H9 (cell line): ENCODE measurements around the gene TP53BP1. TPM values are rescaled to one million over a fixed set of nuclear protein-coding genes. Genes with fewer than 3 reads are reported as not detected.

Experiments
- DNase-seq: peaks from one replicate; pipeline ENCODE4 v3.0.0-alpha.2; 2017
- H2AFZ ChIP-seq: one replicate; pipeline ENCODE4 v1.6.1; 2013; ENCODE audit warnings: mild to moderate bottlenecking, low read length, control low read depth, moderate library complexity
- H2AK5ac ChIP-seq: 2 replicates; pipeline ENCODE4 v1.6.1; 2013; ENCODE audit warnings: low read length, control low read depth, mixed read lengths; ENCODE audit not compliant: insufficient read length
- H2BK120ac ChIP-seq: one replicate; pipeline ENCODE4 v1.6.1; 2013; ENCODE audit warnings: low read depth, mild to moderate bottlenecking, low read length, control low read depth, inconsistent platforms; ENCODE audit not compliant: poor library complexity, severe bottlenecking
- H2BK12ac ChIP-seq: 2 replicates; pipeline ENCODE4 v1.6.1; 2013; ENCODE audit warnings: low read length, control low read depth, mixed read lengths, low read depth; ENCODE audit not compliant: insufficient read length
- H2BK15ac ChIP-seq: 2 replicates; pipeline ENCODE4 v1.6.1; 2013; ENCODE audit warnings: low read depth, low read length, control low read depth
- H2BK20ac ChIP-seq: one replicate; pipeline ENCODE4 v1.6.1; 2013; ENCODE audit warnings: low read depth, mild to moderate bottlenecking, low read length, control low read depth, inconsistent platforms; ENCODE audit not compliant: poor library complexity, severe bottlenecking
- H2BK5ac ChIP-seq: 2 replicates; pipeline ENCODE4 v1.6.1; 2013; ENCODE audit warnings: low read length, control low read depth, mixed read lengths; ENCODE audit not compliant: insufficient read length
- H3K14ac ChIP-seq: 2 replicates; pipeline ENCODE4 v1.6.1; 2013; ENCODE audit warnings: low read length, control low read depth; ENCODE audit not compliant: insufficient read depth
- H3K18ac ChIP-seq: 2 replicates; pipeline ENCODE4 v1.6.1; 2013; ENCODE audit warnings: low read depth, mild to moderate bottlenecking, mixed read lengths, low read length, control low read depth; ENCODE audit not compliant: insufficient read length
- H3K23ac ChIP-seq: 2 replicates; pipeline ENCODE4 v1.6.1; 2013; ENCODE audit warnings: low read length, control low read depth, mixed read lengths, low read depth; ENCODE audit not compliant: insufficient read length
- H3K23me2 ChIP-seq: 2 replicates; pipeline ENCODE4 v1.6.1; 2013; ENCODE audit warnings: low read depth, mild to moderate bottlenecking, mixed read lengths, low read length, control low read depth; ENCODE audit not compliant: insufficient read length, poor library complexity, severe bottlenecking
- H3K27ac ChIP-seq: 2 replicates; pipeline ENCODE4 v1.5.1; 2013; ENCODE audit warnings: low read length, control low read depth, mixed read lengths, low read depth; ENCODE audit not compliant: insufficient read length
- H3K27me3 ChIP-seq: 2 replicates; pipeline ENCODE4 v1.6.1; 2013; ENCODE audit warnings: low read length, control low read depth, inconsistent platforms; ENCODE audit not compliant: insufficient read depth
- H3K4ac ChIP-seq: 2 replicates; pipeline ENCODE4 v1.6.1; 2013; ENCODE audit warnings: low read depth, mild to moderate bottlenecking, control low read depth, inconsistent platforms, low read length, moderate library complexity
- H3K4me1 ChIP-seq: 2 replicates; pipeline ENCODE4 v1.6.1; 2013; ENCODE audit warnings: low read length, control low read depth, inconsistent platforms; ENCODE audit not compliant: insufficient read depth
- H3K4me2 ChIP-seq: 2 replicates; pipeline ENCODE4 v1.6.1; 2013; ENCODE audit warnings: low read length, control low read depth, mixed read lengths; ENCODE audit not compliant: insufficient read length, insufficient read depth
- H3K56ac ChIP-seq: 2 replicates; pipeline ENCODE4 v1.6.1; 2013; ENCODE audit warnings: low read depth, mild to moderate bottlenecking, mixed read lengths, low read length, control low read depth; ENCODE audit not compliant: insufficient read length
- H3K79me1 ChIP-seq: 2 replicates; pipeline ENCODE4 v1.6.1; 2013; ENCODE audit warnings: low read depth, mild to moderate bottlenecking, moderate library complexity, low read length, control low read depth, inconsistent platforms; ENCODE audit not compliant: insufficient read depth, poor library complexity, severe bottlenecking
- H3K79me2 ChIP-seq: 2 replicates; pipeline ENCODE4 v1.6.1; 2013; ENCODE audit warnings: low read length, control low read depth, inconsistent platforms; ENCODE audit not compliant: insufficient read depth
- H3K9ac ChIP-seq: 2 replicates; pipeline ENCODE4 v1.6.1; 2013; ENCODE audit warnings: low read length, control low read depth, mixed read lengths; ENCODE audit not compliant: insufficient read length; ENCODE audit errors: extremely low read depth
- H3K9me3 ChIP-seq: one replicate; pipeline ENCODE4 v1.6.1; 2013; ENCODE audit warnings: low read depth, low read length, inconsistent platforms; ENCODE audit not compliant: control insufficient read depth
- H3T11ph ChIP-seq: one replicate; pipeline ENCODE4 v1.6.1; 2013; ENCODE audit warnings: mild to moderate bottlenecking, low read length, control low read depth, inconsistent platforms
- H4K20me1 ChIP-seq: one replicate; pipeline ENCODE4 v1.6.1; 2013; ENCODE audit not compliant: control insufficient read depth, insufficient read length, insufficient read depth
- H4K5ac ChIP-seq: 2 replicates; pipeline ENCODE4 v1.6.1; 2013; ENCODE audit warnings: low read depth, mild to moderate bottlenecking, mixed read lengths, low read length, control low read depth; ENCODE audit not compliant: insufficient read length
- H4K8ac ChIP-seq: replicated peaks from 2 replicates; pipeline ENCODE4 v1.6.1; 2013; ENCODE audit warnings: low read length, control low read depth, mixed read lengths, low read depth; ENCODE audit not compliant: insufficient read length
- H4K91ac ChIP-seq: 2 replicates; pipeline ENCODE4 v1.6.1; 2013; ENCODE audit warnings: low read depth, mild to moderate bottlenecking, moderate library complexity, mixed read lengths, low read length, control low read depth; ENCODE audit not compliant: insufficient read length
- H3K27ac Mint-ChIP-seq, 3 experiments: 2 replicates in 2 of 3; 3 replicates in 1 of 3; pipeline ENCODE4 v1.8.0; 2020 to 2021; ENCODE audit warnings: mixed read lengths in 3 of 3, mild to moderate bottlenecking in 1 of 3, moderate library complexity in 1 of 3
- H3K27me3 Mint-ChIP-seq: 2 replicates; pipeline ENCODE4 v1.8.0; 2021; ENCODE audit warnings: low read depth, mild to moderate bottlenecking, moderate library complexity, mixed read lengths
- H3K36me3 Mint-ChIP-seq, 3 experiments: 2 replicates in 2 of 3; 3 replicates in 1 of 3; pipeline ENCODE4 v1.8.0; 2020 to 2021; ENCODE audit warnings: low read depth in 3 of 3, mixed read lengths in 3 of 3; ENCODE audit not compliant: insufficient read depth in 1 of 3
- H3K4me1 Mint-ChIP-seq, 2 experiments: 2 replicates each; pipeline ENCODE4 v1.8.0; 2020; ENCODE audit warnings: mixed read lengths in 2 of 2
- H3K4me3 Mint-ChIP-seq, 2 experiments: 2 replicates in 1 of 2; 3 replicates in 1 of 2; pipeline ENCODE4 v1.8.0; 2020 to 2021; ENCODE audit warnings: mild to moderate bottlenecking in 2 of 2, mixed read lengths in 2 of 2, moderate library complexity in 1 of 2
- H3K9me3 Mint-ChIP-seq, 2 experiments: 2 replicates in 1 of 2; 3 replicates in 1 of 2; pipeline ENCODE4 v1.8.0; 2020; ENCODE audit warnings: mild to moderate bottlenecking in 2 of 2, mixed read lengths in 2 of 2, moderate library complexity in 1 of 2
- CTCF ChIP-seq: fragments of 200-600 bp; sonication (generic); conservative IDR thresholded peaks from 3 replicates; pipeline ENCODE4 v1.8.0; 2021; ENCODE audit warnings: antibody characterized with exemption, mild to moderate bottlenecking
- WGBS: extraction: QIAGEN DNeasy Blood & Tissue Kit; methylation state at CpG from one replicate; pipeline ENCODE4 v1.1.7; 2013; ENCODE audit warnings: missing lambda C conversion rate, low lambda C conversion rate, mixed read lengths; ENCODE audit not compliant: insufficient read length; ENCODE audit errors: extremely low coverage; 5-methylcytosine and 5-hydroxymethylcytosine counted together
- total RNA-seq: library from RNA; stranded (reverse); gene quantifications from 2 replicates; pipeline ENCODE4 v1.2.1, GENCODE V29; 2021

The TP53BP1 gene
- total RNA-seq, 1 experiment from 2014 or later: 81.5 TPM

GRCh38 chr15:43436395-43436794, 56.6 kb downstream of the TP53BP1 start:
- Histone ChIP-seq H3K4ac (no peak overlapping the region), H2AK5ac (no peak overlapping the region), H4K8ac (no peak overlapping the region), H3K4me1 (no peaks in the 10 kb centered on the region), H3K79me1 (no peaks in the 10 kb centered on the region), H2BK15ac (no peak overlapping the region), H3K9me3 (no peaks in the 10 kb centered on the region), H3K18ac (no peak overlapping the region), H3K56ac (no peak overlapping the region), H3K27ac (no peak overlapping the region), H2BK12ac (no peak overlapping the region), H3K79me2 (no peaks in the 10 kb centered on the region), H3K27me3 (no peaks in the 10 kb centered on the region), H4K5ac (no peak overlapping the region), H2BK5ac (no peak overlapping the region), H4K20me1 (no peaks in the 10 kb centered on the region), H3K23me2 (no peaks in the 10 kb centered on the region), H3T11ph (no peak overlapping the region), H2BK120ac (no peak overlapping the region), H3K4me2 (no peak overlapping the region), H3K23ac (no peak overlapping the region), H4K91ac (no peak overlapping the region), H3K14ac (no peak overlapping the region), H2AFZ (no peak overlapping the region), H3K9ac (no peak overlapping the region), H2BK20ac (no peak overlapping the region)
- TF ChIP-seq CTCF: no peak
- DNase-seq: no peak
- no peaks in the 10 kb centered on the region for H3K9me3 Mint-ChIP-seq
- WGBS: no CpG with 5 or more reads among the region's 7 CpGs
- H3K27ac Mint-ChIP-seq: no peak overlapping the region; a peak in 1 of 7 replicates
- peaks cover 7% of the 10 kb centered on the region in 2 experiments for H3K4me1 Mint-ChIP-seq
- no peaks in the 10 kb centered on the region for H3K27me3 Mint-ChIP-seq
- H3K36me3 Mint-ChIP-seq: peaks cover 34 to 86% (median 66%) of the 10 kb centered on the region in 3 experiments; a peak in 6 of 7 replicates
- H3K4me3 Mint-ChIP-seq: no peak overlapping the region
